Ureter (tissue), 1 donor: Measurements from ENCODE around the gene PSMG1. TPM values are rescaled to one million over a fixed set of nuclear protein-coding genes. Genes with fewer than 3 reads are reported as not detected.
"Not testable (repeated sequence)": the region's sequence is repeated elsewhere in the genome, so short reads cannot be mapped to it uniquely, and the experiment has no call there.

Experiments
- DNase-seq: peaks from one replicate; pipeline ENCODE4 v3.0.0-alpha.2; 2020; ENCODE audit warnings: low spot score
- total RNA-seq: library from RNA; stranded (reverse); gene quantifications from one replicate; pipeline ENCODE4 v1.2.4, GENCODE V29; 2023
- donor health status: DM: yes; HTN: yes; CAD: no.

PSMG1 gene
- total RNA-seq, 1 donor from 2014 or later: 47.6 TPM

- no peak for DNase-seq
Observed at GRCh38 chr21:39156024-39156423, 27.2 kb downstream of the PSMG1 start.

GRCh38 chr21:39155578-39155977, 27.7 kb downstream of the PSMG1 start:
- no peak for DNase-seq

GRCh38 chr21:39153842-39154241, 29.4 kb downstream of the PSMG1 start:
- no peak for DNase-seq

- DNase-seq: no peak
Observed at GRCh38 chr21:39153373-39153772, 29.9 kb downstream of the PSMG1 start.

GRCh38 chr21:39152271-39152670, 31.0 kb downstream of the PSMG1 start:
- no peak for DNase-seq

GRCh38 chr21:39150877-39151276, 32.4 kb downstream of the PSMG1 start:
- no peak for DNase-seq

- no peak for DNase-seq
Observed at GRCh38 chr21:39150316-39150715, 32.9 kb downstream of the PSMG1 start.

- no peak for DNase-seq
Observed at GRCh38 chr21:39149882-39150281, 33.4 kb downstream of the PSMG1 start.

GRCh38 chr21:39148975-39149374, 34.3 kb downstream of the PSMG1 start:
- DNase-seq: no peak

- DNase-seq: no peak
Observed at GRCh38 chr21:39144191-39144590, 39.1 kb downstream of the PSMG1 start.

- DNase-seq: no peak
Observed at GRCh38 chr21:39142972-39143371, 40.3 kb downstream of the PSMG1 start.

GRCh38 chr21:39141502-39141901, 41.7 kb downstream of the PSMG1 start:
- no peak for DNase-seq

- no peak for DNase-seq
Observed at GRCh38 chr21:39137248-39138178, 45.7 kb downstream of the PSMG1 start.

- no peak for DNase-seq
Observed at GRCh38 chr21:39136711-39137110, 46.5 kb downstream of the PSMG1 start.

GRCh38 chr21:39136138-39136537, 47.1 kb downstream of the PSMG1 start:
- DNase-seq: not testable (repeated sequence)

- DNase-seq: no peak
Observed at GRCh38 chr21:39134288-39134810, 48.9 kb downstream of the PSMG1 start.

- DNase-seq: no peak
Observed at GRCh38 chr21:39132248-39132647, 51.0 kb downstream of the PSMG1 start.

- no peak for DNase-seq
Observed at GRCh38 chr21:39131791-39132190, 51.5 kb downstream of the PSMG1 start.

- DNase-seq: no peak
Observed at GRCh38 chr21:39127506-39127905, 55.7 kb downstream of the PSMG1 start.

- DNase-seq: no peak
Observed at GRCh38 chr21:39126486-39126806, 56.8 kb downstream of the PSMG1 start.

- DNase-seq: peak; percentile 64
Observed at GRCh38 chr21:39125752-39126485, 57.3 kb downstream of the PSMG1 start.
